RWPE1 (cell line): ENCODE results near the gene RUNX2.
A peak's percentile ranks its signal among the peaks of the same experiment; 100 is the strongest.

ENCODE experiments used
- CTCF ChIA-PET: fragments of 350-600 bp; sonication (Branson Sonifier 250); formaldehyde crosslinking; extraction: SDS; loops from one replicate; lab custom pipeline; 2021; lab: Yijun Ruan, JAX
- POLR2A ChIA-PET: fragments of 400-600 bp; formaldehyde crosslinking; extraction: SDS; loops from one replicate; lab custom pipeline; 2020; ENCODE audit warnings: antibody characterized with exemption; ENCODE audit not compliant: low non-redundant PET; lab: Yijun Ruan, JAX
- DNase-seq: peaks from one replicate; pipeline ENCODE4 v3.0.0; 2012; ENCODE audit warnings: low spot score
- H3K27ac ChIP-seq: fragments of 450-650 bp; 2 replicates; pipeline ENCODE4 v1.5.1; 2017
- CTCF ChIP-seq: fragments of 450-650 bp; conservative IDR thresholded peaks from 2 replicates; pipeline ENCODE4 v1.5.1; 2017; ENCODE audit warnings: low read depth, mild to moderate bottlenecking

The RUNX2 gene

GRCh38 chr6:45504947-45505346, 176.8 kb downstream of the RUNX2 start:
- H3K27ac ChIP-seq, result no peak overlapping the region
- ChIA-PET POLR2A (no interaction called here), CTCF (interaction anchor here (0.6 to 0.7 kb wide), 2 partner anchors 423 kb away, joined by 4 to 6 read pairs; no protein-coding TSS in a partner anchor)
- TF ChIP-seq CTCF, result no peak
- DNase-seq, result peak; percentile 46

DNA sequence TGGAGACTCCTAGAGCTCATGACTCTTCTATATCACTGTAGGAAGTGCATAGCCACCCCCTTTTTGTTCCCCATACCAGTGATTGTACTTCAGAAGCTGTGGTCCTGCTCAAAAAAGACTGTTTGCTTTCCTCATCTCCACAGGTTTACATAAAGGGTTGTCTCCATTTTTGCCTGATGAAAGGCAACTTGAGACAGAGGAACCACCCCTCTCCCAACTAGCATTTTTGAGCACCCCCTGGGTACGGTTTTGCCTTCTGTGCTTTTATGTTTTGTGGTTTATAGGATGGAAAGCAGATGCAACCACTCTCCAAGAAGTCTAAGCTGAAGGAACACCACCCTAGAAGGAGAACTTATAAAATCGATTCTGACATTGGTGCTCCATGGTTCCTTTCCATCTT, 177.3 kb downstream of the RUNX2 start:
- DNase-seq, result no peak
- no peak for TF ChIP-seq CTCF
- CTCF ChIA-PET, result no interaction called here
- H3K27ac ChIP-seq, result no peak overlapping the region
- POLR2A ChIA-PET, result no interaction called here

GRCh38 chr6:45507186-45507585, 179.1 kb downstream of the RUNX2 start:
- no peak overlapping the region for H3K27ac ChIP-seq
- peak; percentile 54 for DNase-seq
- CTCF ChIA-PET, result no interaction called here
- POLR2A ChIA-PET, result no interaction called here
- TF ChIP-seq CTCF, result no peak

GRCh38 chr6:45509426-45509825, 181.3 kb downstream of the RUNX2 start:
- TF ChIP-seq CTCF, result no peak
- no peak for DNase-seq
- H3K27ac ChIP-seq, result no peak overlapping the region
- ChIA-PET POLR2A (no interaction called here), CTCF (interaction anchor here (0.6 kb wide), 1 partner anchor 957 kb away, joined by 3 read pairs; no protein-coding TSS in a partner anchor)

GRCh38 chr6:45512717-45513116, 184.6 kb downstream of the RUNX2 start:
- TF ChIP-seq CTCF, result no peak
- no peak overlapping the region for H3K27ac ChIP-seq
- ChIA-PET CTCF (no interaction called here), POLR2A (no interaction called here)
- DNase-seq, result no peak

DNA sequence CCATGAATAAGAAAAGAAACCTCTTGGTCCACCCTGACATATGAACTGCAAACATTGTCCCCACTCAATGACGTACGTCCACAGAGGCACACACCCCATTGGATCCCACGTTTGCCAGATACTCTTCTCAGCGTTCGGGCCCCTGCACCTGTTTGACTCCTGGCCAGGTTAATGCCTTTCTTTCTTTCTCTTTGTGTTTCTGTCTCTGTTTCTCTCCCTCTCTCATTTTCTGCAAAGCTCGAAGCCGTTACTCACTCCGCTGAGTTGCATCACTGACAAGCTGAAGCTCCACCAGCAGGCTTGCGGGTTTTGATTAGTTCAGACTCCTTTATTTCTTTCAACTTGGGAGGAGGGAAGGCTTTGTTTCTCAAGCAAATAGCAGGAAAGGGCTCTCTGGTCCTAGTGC, 185.1 kb downstream of the RUNX2 start:
- no peak for TF ChIP-seq CTCF
- no peak overlapping the region for H3K27ac ChIP-seq
- no peak for DNase-seq
- ChIA-PET POLR2A (no interaction called here), CTCF (no interaction called here)

- no peak for TF ChIP-seq CTCF
- POLR2A ChIA-PET, result no interaction called here
- no peak for DNase-seq
- no peak overlapping the region for H3K27ac ChIP-seq
- CTCF ChIA-PET, result no interaction called here
Observed at GRCh38 chr6:45513843-45514242, 185.7 kb downstream of the RUNX2 start.
